HG03175 (cell line): ENCODE data around the gene TENM3.
A peak's percentile ranks its signal among the peaks of the same experiment; 100 is the strongest.

Source experiments
- ATAC-seq: cut with Tn5 transposase; IDR thresholded peaks from one replicate; pipeline ENCODE4 v1.9.1; 2021; ENCODE audit warnings: mild to moderate bottlenecking, moderate library complexity; ENCODE audit not compliant: unreplicated experiment

TENM3 gene

GRCh38 chr4:182600093-182600492 is 356.9 kb downstream of the TENM3 start:
- no peak for ATAC-seq

GRCh38 chr4:182600856-182601255 is 357.7 kb downstream of the TENM3 start:
- no peak for ATAC-seq

DNA sequence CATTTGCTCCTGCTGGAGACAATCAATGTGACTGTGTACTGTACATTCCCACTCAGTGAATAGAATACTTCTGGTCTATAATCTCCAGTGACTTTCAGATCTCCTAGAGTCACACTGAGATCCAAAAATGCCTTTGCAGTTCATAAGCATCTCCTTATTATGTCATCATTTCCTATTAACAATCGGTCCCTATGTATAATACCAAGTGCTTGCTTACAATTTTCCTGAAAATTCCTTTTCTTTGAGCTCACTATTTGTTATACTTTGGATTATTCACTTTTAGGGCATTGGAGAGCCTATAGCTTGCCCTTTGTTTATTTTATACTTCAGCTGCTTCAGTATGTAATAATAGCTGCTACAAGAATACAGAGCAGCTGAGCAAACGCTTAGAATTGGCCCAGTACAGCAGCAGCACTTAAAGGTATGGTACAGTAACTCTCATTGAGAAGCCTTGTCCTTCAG is 361.0 kb downstream of the TENM3 start:
- no peak for ATAC-seq

- ATAC-seq, result no peak
These were observed 361.8 kb downstream of the TENM3 start for GRCh38 chr4:182604953-182605352.

DNA sequence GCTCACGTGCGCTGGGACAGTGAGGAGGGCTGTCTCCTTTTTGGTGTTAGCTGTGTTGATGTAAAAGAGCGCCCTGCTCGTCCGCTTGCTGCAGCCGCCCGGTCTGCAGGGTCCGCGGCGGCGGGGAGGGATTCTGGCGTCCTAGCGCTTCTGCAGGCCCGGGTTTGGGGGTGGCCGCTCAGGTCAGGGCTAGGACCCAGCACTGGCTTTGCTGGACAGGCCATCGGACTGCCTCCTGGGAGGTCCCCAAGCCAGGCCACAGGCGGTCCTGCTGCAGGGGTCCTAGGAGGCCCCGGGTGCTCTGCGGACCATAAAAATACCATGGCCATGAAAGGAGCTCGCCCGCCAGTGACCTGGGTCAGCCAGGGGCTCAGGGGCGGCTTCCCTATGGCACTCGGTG is 365.3 kb downstream of the TENM3 start:
- ATAC-seq, result no peak

DNA sequence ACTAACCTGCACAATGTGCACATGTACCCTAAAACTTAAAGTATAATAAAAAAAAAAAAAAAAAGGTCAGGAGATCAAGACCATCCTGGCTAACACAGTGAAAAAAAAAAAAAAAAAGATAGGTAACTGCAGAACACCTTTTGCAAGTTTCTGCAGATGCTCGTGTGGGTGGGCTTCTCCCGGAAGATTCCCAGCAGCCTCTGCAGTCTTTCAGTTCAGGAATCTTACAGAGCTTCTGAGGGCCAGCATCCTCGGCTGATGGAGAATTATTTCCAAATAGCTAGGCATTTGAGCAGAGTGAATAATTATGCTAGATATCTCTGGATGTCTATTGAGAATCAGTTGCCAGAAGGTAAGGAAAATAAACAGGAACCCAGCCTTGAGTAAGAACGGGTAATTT is 373.3 kb downstream of the TENM3 start:
- no peak for ATAC-seq

GRCh38 chr4:182619660-182620059 is 376.5 kb downstream of the TENM3 start:
- ATAC-seq, result no peak

GRCh38 chr4:182620111-182620980 is 377.1 kb downstream of the TENM3 start:
- no peak for ATAC-seq

GRCh38 chr4:182624281-182624680 is 381.1 kb downstream of the TENM3 start:
- no peak for ATAC-seq

DNA sequence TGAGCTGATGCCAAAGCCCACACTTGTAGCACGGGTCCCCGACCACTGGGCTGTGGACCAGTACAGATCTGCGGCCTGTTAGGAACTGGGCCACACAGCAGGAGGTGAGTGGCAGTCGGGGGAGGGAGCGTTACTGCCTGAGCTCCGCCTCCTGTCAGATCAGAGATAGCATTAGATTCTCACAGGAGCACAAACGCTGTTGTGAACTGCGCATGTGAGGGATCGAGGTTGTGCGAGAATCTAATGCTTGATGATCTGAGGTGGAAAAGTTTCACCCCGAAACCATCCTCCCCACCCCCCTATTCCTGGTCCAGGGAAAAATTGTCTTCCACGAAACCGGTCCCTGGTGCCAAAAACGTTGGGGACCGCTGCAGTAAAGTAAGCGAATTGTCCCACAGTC is 382.0 kb downstream of the TENM3 start:
- ATAC-seq, result no peak

DNA sequence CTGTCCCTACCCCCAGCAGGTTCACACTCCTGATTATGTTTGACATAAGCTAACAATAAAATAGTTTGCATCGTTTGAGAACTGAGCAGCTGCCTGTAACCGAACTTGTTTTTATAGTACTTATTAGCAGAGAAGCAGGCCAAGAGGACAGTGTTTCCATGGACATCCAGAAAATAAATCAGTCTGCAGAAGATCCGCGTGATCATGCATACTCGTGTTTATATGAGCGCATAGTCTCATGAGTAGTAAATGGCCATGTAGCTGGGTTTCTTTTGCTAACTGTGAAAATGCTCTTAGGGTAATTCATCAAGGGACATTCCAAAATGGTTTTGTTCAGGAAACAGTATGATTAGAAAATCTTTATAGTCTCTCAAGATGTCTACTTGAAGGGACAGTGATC is 384.8 kb downstream of the TENM3 start:
- ATAC-seq, result no peak

GRCh38 chr4:182628544-182628943 is 385.3 kb downstream of the TENM3 start:
- no peak for ATAC-seq

DNA sequence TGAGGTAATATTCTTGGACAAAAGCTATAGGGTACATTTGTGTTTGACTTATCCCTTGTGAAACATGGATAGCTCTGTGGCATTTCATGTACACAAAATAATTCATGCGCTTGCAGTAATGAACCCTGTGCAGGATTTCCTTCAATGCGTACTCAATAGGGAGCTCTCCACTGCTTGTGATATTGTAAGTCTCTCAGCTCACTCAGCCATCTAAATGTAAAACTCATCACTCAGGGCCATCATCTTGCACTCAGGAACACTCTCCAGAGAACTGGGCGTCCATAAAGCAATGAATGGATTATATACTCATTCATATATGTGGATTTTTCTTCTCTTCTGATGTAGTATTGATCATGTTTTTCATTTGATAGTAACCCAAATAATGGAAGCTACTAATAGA is 385.9 kb downstream of the TENM3 start:
- ATAC-seq, result no peak

DNA sequence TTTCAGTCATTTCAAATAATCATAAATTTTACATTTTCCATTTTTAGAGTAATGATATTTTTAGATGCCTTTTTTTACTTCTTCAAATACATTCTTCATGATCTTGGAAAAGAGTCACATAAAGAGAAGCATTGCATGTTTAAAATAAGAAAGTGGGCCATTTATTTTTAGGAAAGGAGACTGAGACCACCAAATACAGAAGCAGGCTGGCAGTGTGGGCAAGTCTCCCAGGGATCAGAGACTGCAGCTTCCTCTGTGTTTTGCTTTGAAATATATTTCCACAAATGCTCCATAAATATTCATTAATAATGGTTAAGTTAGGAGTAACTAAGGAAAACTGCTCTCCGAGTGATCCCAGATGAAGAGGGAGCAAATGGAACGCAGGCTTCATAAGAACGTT is 397.3 kb downstream of the TENM3 start:
- no peak for ATAC-seq

DNA sequence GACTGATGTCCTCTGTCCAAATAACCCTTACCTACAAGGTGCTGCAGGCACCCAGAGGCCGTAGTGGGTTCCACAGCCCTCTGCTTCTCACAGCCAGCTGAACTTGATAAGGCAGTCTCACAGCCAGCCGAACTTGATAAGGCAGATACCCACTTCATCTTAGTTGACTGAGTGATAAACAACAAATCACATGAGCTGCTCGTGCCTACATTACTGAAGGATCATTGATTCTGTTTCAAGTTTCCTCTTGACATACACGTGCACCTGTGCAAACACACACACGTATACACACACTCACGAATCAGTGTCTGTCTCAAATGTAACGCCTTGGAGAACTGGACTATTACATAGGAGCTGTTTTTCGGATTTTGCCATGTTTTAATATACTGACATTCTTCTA is 397.7 kb downstream of the TENM3 start:
- no peak for ATAC-seq

- peak; percentile 53 for ATAC-seq
These were observed 399.6 kb downstream of the TENM3 start for GRCh38 chr4:182642831-182643230.

GRCh38 chr4:182643801-182644682 is 400.8 kb downstream of the TENM3 start:
- no peak for ATAC-seq

DNA sequence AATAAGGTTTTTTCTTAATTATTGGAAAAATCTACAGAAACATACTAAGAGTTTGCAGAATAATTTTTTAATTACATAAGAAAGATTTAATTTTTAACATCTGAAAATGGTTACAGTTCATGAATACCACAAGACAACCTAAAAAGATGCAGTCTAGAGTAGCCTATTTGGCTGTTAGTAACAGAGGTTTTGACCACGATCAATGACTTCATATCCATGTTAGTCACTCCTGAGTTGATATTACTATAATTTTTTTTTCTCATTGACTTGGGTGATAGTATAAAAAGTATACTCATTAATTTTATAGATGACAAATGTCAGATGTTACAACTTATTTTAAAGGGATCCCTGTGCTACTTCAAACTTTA is 401.5 kb downstream of the TENM3 start:
- no peak for ATAC-seq

GRCh38 chr4:182645511-182645910 is 402.3 kb downstream of the TENM3 start:
- ATAC-seq, result no peak

- no peak for ATAC-seq
These were observed 404.6 kb downstream of the TENM3 start for GRCh38 chr4:182647646-182648300.

DNA sequence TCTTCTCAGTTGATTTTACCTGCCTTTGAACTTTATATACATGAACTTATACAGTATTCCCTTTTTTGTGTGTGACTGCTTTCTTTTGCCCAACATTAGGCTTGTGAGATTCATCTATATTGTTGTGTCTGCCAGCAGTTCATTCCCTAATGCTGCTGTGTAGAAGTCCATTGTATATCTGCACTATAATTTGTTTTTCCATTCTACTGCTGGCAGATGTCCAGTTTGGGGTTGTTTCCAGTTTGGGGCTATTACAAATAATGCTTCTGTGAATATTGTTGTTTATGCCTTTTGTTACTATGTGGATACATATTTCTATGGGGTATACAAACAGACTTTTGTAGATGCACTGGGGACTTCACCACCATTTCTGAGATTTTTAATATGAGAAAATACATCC is 405.6 kb downstream of the TENM3 start:
- ATAC-seq, result no peak
